PC-9 (cell line): Measurements from ENCODE around the gene CKM.

Source experiments
- CTCF ChIP-seq: fragments of 200-600 bp; sonication (generic); conservative IDR thresholded peaks from 2 replicates; pipeline ENCODE4 v1.6.1; 2017; ENCODE audit warnings: mixed run types, antibody characterized with exemption, mild to moderate bottlenecking, moderate library complexity
- EZH2 ChIP-seq: fragments of 200-600 bp; sonication (generic); IDR thresholded peaks from 2 replicates; pipeline ENCODE4 v1.8.0; 2017; ENCODE audit warnings: antibody characterized with exemption, low read depth

- TF ChIP-seq CTCF (no peak), EZH2 (no peak)
Observed at GRCh38 chr19:45352471-45352870, 29.8 kb upstream of the CKM start.
